GM18498 (cell line): ENCODE measurements around the gene CELF5.
"Not testable (repeated sequence)": the region's sequence is repeated elsewhere in the genome, so short reads cannot be mapped to it uniquely, and the experiment has no call there.

Experiments
- ATAC-seq: cut with Tn5 transposase; IDR thresholded peaks from one replicate; pipeline ENCODE4 v1.9.1; 2021; ENCODE audit warnings: mild to moderate bottlenecking, moderate library complexity; ENCODE audit not compliant: unreplicated experiment

Gene CELF5

GRCh38 chr19:3206216-3206953 lies 18.1 kb upstream of the CELF5 start:
- ATAC-seq, result no peak

GRCh38 chr19:3207461-3208242 lies 16.8 kb upstream of the CELF5 start:
- ATAC-seq, result no peak

GRCh38 chr19:3208317-3209207 lies 15.9 kb upstream of the CELF5 start:
- no peak for ATAC-seq

DNA sequence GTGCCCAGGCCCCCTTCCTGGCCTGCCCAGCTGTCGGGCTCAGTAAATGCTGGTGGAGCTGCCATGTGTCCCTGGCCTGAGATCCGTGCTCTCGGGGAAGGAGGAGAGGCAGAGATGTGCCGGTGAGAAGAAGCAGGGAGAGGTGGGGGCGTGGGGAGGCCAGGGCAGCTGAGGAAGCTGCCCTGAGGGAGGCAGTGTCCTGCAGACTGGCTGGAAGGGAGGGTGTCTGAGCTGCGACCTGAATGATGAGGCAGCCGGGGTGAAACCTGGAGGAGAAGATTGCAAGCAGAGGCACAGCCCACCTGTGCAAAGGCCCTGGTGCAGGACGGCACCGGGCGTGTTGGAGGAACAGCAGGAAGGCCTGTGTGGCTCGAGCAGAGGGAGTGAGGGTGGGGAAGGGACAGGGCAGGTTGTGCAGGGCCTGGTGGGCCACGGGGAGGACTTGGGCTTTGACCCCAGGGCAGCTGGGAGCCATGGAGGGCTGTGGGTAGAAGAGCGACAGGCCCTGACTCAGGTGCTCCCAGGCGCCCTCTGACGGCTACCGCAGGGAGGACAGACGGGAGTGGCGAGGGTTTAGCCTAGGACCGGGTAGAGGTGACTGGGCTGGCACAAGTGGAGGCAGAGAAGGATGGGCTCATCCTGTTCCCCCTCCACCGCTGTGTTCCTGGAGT lies 14.0 kb upstream of the CELF5 start:
- ATAC-seq, result peak; percentile 58

DNA sequence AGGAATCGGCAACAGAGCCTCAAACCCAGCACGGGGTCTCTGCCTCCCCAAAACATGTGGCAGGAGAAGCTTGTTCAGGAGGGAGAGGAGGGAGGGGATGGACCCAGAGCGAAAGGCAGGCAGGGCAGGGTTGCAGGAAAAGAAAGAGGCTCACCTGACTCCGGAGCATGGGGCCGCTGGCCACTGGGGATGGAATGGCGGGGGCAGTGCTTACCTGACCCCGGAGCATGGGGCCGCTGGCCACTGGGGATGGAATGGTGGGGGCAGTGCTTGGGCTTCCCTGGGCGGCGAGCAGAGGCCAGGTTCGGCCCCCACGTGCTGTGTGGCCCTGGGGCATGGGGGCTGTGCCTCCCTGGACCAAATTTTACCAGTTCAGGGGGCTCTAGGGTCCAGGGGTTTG lies 13.3 kb upstream of the CELF5 start:
- ATAC-seq, result no peak

- ATAC-seq, result no peak
Measured at GRCh38 chr19:3213159-3213558, 11.3 kb upstream of the CELF5 start.

DNA sequence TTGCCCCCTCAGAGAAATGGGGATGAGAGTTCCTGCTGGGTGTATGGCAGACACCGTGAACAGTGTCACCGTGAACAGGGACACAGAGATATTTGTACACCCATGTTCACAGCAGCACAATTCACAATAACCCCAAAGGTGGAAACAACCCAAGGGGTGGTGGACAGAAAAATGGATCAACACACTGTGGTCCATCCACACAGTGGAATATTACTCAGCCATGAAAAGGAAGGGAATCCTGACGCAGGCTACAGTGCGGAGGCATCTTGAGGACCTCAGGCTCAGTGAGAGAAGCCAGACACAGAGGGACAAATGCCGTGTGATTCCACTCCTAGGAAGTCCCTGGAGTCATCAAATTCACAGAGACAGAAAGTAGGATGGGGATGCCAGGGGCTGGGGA lies 7.6 kb upstream of the CELF5 start:
- ATAC-seq, result no peak

- no peak for ATAC-seq
Measured at GRCh38 chr19:3220576-3220975, 3.9 kb upstream of the CELF5 start.

- not testable (repeated sequence) for ATAC-seq
Measured at GRCh38 chr19:3221576-3221975, 2.9 kb upstream of the CELF5 start.

GRCh38 chr19:3222709-3223108 lies 1.8 kb upstream of the CELF5 start:
- no peak for ATAC-seq

DNA sequence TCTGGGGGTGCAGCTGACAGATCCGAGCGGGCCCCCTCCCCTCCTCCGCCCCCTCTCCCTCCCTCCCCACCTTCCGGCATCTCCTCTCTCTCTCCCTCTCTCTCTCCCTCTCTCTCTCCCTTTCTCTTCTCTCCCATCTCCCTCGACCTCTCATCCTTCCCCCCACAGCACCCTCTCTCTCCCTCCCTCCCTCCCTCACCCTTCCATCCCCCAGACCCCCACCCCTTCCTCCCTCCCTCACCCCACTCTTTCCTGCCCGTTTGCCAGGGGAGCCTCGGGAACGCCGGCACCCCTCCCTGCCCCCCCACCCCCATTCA lies 666 bp downstream of the CELF5 start:
- ATAC-seq, result no peak

GRCh38 chr19:3225677-3226093 lies 1.2 kb downstream of the CELF5 start:
- ATAC-seq, result no peak

GRCh38 chr19:3227054-3227626 lies 2.7 kb downstream of the CELF5 start:
- no peak for ATAC-seq

- no peak for ATAC-seq
Measured at GRCh38 chr19:3229346-3229743, 4.9 kb downstream of the CELF5 start.

DNA sequence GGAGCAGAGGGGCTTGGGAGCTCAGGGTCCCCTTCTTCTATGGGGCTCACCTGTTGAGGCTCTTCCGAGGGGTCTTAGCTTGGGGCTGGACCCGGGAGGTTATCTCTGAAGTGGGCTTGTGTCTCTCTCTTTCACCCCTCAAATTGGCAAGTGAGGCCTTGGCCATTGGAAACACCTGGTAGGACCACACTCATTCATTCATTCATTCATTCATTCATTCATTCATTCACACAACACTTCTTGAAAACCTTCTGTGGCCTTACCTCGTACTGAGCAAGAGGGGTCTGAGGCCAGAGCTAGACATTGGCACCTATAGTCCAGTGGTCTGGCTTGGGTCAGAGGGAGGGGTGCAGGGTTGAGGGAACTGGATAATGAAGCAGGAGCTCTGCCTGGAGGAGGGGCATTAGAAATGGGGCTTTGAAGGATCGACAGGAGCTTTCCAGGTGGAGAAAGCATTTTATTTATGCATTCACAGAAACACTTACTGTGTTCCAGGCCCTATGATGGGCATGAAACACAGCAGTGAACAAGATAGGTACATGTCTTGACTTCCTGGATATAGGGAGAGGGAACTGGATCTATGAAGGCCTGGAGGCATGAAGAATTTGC lies 5.5 kb downstream of the CELF5 start:
- ATAC-seq, result no peak

DNA sequence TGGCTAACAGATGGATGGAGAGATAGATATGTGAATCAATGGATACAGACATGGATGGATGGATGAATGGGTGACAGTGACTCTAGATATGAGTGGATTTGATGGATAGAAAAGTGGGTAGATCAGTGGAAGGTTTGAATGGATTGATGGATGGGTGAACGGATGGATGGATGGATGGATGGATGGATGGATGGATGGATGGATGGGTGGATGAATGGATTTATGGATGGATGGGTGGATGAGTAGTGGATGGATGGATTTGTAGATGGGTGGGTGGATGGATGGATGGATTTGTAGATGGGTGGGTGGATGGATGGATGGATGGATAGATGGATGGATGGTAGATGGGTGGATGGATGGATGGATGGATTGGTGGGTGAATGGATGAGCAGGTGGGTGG lies 6.8 kb downstream of the CELF5 start:
- ATAC-seq, result no peak

- ATAC-seq, result no peak
Measured at GRCh38 chr19:3233116-3233515, 8.7 kb downstream of the CELF5 start.

- ATAC-seq, result no peak
Measured at GRCh38 chr19:3233831-3234230, 9.4 kb downstream of the CELF5 start.

DNA sequence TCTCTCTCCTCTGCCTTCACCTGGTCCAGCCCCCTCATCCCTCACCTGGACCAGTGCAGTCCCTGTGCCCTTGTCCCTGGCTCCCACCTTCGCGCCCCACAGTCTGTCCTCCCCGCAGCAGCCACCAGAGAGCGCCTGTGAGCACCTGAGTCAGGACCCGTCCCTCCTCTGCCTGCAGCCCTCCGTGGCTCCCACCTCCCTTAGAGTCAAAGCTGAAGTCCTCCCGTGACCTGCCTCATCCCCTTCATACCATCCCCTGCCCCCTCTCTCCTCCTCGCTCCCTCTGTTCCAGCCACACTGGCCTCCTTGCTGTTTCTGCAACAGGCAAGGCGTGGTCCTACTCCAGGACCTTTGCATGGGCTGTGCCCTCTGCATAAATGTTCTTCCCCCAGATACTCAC lies 10.3 kb downstream of the CELF5 start:
- no peak for ATAC-seq

DNA sequence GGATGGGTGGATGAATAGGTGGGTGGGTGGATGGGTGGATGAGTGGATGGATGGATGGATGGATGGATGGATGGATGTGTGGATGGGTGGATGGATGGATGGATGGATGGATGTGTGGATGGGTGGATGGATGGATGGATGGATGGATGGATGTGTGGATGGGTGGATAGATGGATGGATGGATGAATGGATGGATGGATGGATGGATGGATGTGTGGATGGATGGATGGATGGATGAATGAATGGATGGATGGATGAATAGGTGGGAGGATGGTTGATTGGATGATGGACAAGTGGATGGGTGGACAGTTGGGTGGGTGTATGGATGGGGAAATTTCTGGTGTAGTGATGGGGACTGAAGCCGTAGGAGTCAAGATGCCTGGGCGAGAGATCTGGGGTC lies 11.1 kb downstream of the CELF5 start:
- not testable (repeated sequence) for ATAC-seq
